ENCODE measurements around the gene MXD4. TPM values are rescaled to one million over a fixed set of nuclear protein-coding genes. Genes with fewer than 3 reads are reported as not detected.

Gene MXD4
- total RNA-seq, 1 experiment from 2014 or later: 22.0 TPM

DNA sequence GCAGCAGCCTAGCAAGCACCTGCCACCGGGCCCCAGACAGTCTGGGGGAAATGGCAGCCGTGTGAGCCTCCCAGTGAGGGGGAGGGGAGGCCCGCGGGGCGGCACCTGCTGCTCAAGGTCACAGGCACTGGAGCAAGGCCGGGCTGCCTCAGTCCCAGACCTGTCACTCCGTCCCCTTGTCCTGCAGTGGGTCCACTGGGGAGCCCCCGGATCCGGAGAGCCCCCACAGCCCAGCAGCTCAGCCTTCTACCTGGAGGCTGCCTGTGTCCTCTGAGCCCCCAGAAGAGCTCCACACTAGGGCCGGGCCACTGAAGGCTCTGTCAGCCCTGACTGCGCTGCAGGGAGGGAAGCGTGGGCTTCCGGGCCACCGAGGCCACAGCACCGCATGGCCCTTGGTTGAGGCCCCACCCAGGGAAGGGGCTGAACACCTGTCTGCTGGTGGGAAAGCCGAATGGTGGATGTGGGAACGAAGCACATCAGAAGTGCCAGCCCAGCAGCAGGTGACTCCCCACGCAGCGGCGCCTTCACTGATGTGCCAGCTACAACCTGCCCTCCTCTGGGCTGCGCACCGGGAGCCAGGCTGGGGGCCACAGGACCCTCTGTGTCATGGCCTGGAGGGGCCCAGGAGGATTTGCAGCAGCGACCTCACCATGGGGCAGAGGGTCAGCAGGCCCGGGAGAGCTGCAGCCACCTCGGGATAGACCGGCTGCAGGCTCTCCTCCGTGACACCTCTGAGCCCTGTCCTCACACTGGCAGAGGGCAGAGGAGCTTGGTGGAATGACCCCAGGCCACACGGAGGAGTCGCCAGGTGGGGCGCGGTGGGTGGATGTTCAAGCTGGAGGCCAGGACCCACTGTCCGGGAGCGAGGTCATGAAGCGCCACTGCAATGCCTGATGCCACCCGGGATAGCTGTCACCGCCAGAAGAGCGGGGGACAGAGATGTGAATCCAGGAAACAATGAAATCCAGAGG, 35.0 kb upstream of the MXD4 start:
- H3K27me3 ChIP-seq (ENCODE audit: insufficient read depth, low read length): no peaks in the 10 kb centered on the region
- no peaks in the 10 kb centered on the region for H3K9me3 ChIP-seq (ENCODE audit: control insufficient read depth in 1 of 2, insufficient read depth in 1 of 2, low read depth in 1 of 2, low read length in 2 of 2)
- no TSS peak for BruUV-seq (replicated peaks)
- H3K27ac ChIP-seq (ENCODE audit: low read depth, low read length): no peak overlapping the region
- TF ChIP-seq POLR2AphosphoS5 (IDR thresholded peaks at IDR 0.05; ENCODE audit: low read depth, low read length) (no peak), ZNF274 (IDR thresholded peaks at IDR 0.05; ENCODE audit: low read depth, low read length) (no peak), EZH2phosphoT487 (IDR thresholded peaks at IDR 0.05; ENCODE audit: borderline replicate concordance) (no peak), CBX3 (IDR thresholded peaks at IDR 0.05; ENCODE audit: low read depth) (no peak), ZFX (IDR thresholded peaks at IDR 0.05) (no peak), SIN3A (IDR thresholded peaks at IDR 0.05; ENCODE audit: low read depth) (no peak), EGR1 (IDR thresholded peaks at IDR 0.05; ENCODE audit: low read depth) (no peak)
- TF ChIP-seq, protein P1, sequence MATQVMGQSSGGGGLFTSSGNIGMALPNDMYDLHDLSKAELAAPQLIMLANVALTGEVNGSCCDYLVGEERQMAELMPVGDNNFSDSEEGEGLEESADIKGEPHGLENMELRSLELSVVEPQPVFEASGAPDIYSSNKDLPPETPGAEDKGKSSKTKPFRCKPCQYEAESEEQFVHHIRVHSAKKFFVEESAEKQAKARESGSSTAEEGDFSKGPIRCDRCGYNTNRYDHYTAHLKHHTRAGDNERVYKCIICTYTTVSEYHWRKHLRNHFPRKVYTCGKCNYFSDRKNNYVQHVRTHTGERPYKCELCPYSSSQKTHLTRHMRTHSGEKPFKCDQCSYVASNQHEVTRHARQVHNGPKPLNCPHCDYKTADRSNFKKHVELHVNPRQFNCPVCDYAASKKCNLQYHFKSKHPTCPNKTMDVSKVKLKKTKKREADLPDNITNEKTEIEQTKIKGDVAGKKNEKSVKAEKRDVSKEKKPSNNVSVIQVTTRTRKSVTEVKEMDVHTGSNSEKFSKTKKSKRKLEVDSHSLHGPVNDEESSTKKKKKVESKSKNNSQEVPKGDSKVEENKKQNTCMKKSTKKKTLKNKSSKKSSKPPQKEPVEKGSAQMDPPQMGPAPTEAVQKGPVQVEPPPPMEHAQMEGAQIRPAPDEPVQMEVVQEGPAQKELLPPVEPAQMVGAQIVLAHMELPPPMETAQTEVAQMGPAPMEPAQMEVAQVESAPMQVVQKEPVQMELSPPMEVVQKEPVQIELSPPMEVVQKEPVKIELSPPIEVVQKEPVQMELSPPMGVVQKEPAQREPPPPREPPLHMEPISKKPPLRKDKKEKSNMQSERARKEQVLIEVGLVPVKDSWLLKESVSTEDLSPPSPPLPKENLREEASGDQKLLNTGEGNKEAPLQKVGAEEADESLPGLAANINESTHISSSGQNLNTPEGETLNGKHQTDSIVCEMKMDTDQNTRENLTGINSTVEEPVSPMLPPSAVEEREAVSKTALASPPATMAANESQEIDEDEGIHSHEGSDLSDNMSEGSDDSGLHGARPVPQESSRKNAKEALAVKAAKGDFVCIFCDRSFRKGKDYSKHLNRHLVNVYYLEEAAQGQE (IDR thresholded peaks at IDR 0.05; ENCODE audit: low read depth): no peak
- TF ChIP-seq, protein P2, sequence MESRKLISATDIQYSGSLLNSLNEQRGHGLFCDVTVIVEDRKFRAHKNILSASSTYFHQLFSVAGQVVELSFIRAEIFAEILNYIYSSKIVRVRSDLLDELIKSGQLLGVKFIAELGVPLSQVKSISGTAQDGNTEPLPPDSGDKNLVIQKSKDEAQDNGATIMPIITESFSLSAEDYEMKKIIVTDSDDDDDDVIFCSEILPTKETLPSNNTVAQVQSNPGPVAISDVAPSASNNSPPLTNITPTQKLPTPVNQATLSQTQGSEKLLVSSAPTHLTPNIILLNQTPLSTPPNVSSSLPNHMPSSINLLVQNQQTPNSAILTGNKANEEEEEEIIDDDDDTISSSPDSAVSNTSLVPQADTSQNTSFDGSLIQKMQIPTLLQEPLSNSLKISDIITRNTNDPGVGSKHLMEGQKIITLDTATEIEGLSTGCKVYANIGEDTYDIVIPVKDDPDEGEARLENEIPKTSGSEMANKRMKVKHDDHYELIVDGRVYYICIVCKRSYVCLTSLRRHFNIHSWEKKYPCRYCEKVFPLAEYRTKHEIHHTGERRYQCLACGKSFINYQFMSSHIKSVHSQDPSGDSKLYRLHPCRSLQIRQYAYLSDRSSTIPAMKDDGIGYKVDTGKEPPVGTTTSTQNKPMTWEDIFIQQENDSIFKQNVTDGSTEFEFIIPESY (IDR thresholded peaks at IDR 0.05; ENCODE audit: extremely low read depth, insufficient replicate concordance, low read length): no peak
- TF ChIP-seq, protein P3, sequence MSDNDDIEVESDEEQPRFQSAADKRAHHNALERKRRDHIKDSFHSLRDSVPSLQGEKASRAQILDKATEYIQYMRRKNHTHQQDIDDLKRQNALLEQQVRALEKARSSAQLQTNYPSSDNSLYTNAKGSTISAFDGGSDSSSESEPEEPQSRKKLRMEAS (IDR thresholded peaks at IDR 0.05): no peak
- no peak overlapping the region for H2AFZ ChIP-seq (ENCODE audit: low read depth, low read length, poor library complexity, severe bottlenecking)
- H4K20me1 ChIP-seq (ENCODE audit: insufficient read depth): no peaks in the 10 kb centered on the region
- intact Hi-C loops (cut with micrococcal nuclease): no loop called here
- no peaks in the 10 kb centered on the region for H3K9me2 ChIP-seq (ENCODE audit: insufficient read depth)
- H3K36me3 ChIP-seq (ENCODE audit: control insufficient read depth in 1 of 2, insufficient read depth in 2 of 2, low read length in 2 of 2): no peaks in the 10 kb centered on the region
- RAD21 ChIA-PET (ENCODE audit: low non-redundant PET in 1 of 2, low total read pairs in 2 of 2, uncharacterized antibody in 2 of 2, unreplicated experiment in 2 of 2): no interaction called here
- DNase-seq (ENCODE audit: low read depth, low spot score) (no peak), ATAC-seq (no peak)
- no peak overlapping the region for H3K4me3 ChIP-seq (replicated peaks in 1 of 2; ENCODE audit: low read depth in 1 of 2, low read length in 2 of 2)
- H3K4me1 ChIP-seq (ENCODE audit: control insufficient read depth in 1 of 2, insufficient read depth in 2 of 2, low read length in 2 of 2): no peaks in the 10 kb centered on the region
- CTCF ChIA-PET: no interaction called here
- no peak overlapping the region for H3K4me2 ChIP-seq (ENCODE audit: low read length)
- H3K79me2 ChIP-seq (ENCODE audit: insufficient read depth, low read length): no peaks in the 10 kb centered on the region
- H3K9ac ChIP-seq (ENCODE audit: low read length): no peak overlapping the region
- POLR2A ChIA-PET: no interaction called here
